Colonic mucosa (tissue), 4 donors: ENCODE measurements around the gene PREX1. TPM values are rescaled to one million over a fixed set of nuclear protein-coding genes. Genes with fewer than 3 reads are reported as not detected.

Experiments
- DNase-seq: peaks from one replicate; pipeline ENCODE4 v3.0.0-alpha.2; 2020
- H3K27ac ChIP-seq: fragments of 200-600 bp; one replicate; pipeline ENCODE4 v1.8.0; 2021
- H3K27me3 ChIP-seq: fragments of 200-600 bp; one replicate; pipeline ENCODE4 v1.8.0; 2021
- H3K36me3 ChIP-seq: fragments of 200-600 bp; one replicate; pipeline ENCODE4 v1.8.0; 2021
- H3K4me1 ChIP-seq: fragments of 200-600 bp; one replicate; pipeline ENCODE4 v1.8.0; 2021; ENCODE audit warnings: mild to moderate bottlenecking
- H3K4me3 ChIP-seq: fragments of 200-600 bp; one replicate; pipeline ENCODE4 v1.8.0; 2021
- H3K9ac ChIP-seq, 2 donors: one replicate each; pipeline ENCODE4 v1.7.0; 2013; ENCODE audit warnings: control low read depth in 2 of 2, low read depth in 2 of 2, low read length in 2 of 2
- H3K9me3 ChIP-seq: fragments of 200-600 bp; one replicate; pipeline ENCODE4 v1.8.0; 2021
- intact Hi-C: fragments of 100-400 bp; cut with DNase I; formaldehyde crosslinking; loops from one replicate; pipeline ENCODE4 v1.14.1; 2022
- total RNA-seq, 2 donors: library from RNA; stranded (reverse); fragmentation: NEBNext Ultra II Directional in 1 of 2; extraction: Animal tissue kit (Norgen Biotek cat#: 25700) in 1 of 2; gene quantifications; one replicate each; pipeline ENCODE4 v1.2.1, GENCODE V29; 2021
- TF ChIP-seq, protein P1 (sequence below): fragments of 200-600 bp; IDR thresholded peaks from one replicate; pipeline ENCODE4 v1.8.0; 2022; ENCODE audit warnings: antibody characterized with exemption, mild to moderate bottlenecking
- donor health status: healthy.
- donor health status: DM: no; HTN: no; CAD: no.
- donor health status: DM: no; HTN: no; CAD: no.

The PREX1 gene
- total RNA-seq, 2 donors from 2014 or later, result 7.2 to 24.6 TPM

- Histone ChIP-seq H3K4me1 (no peaks in the 10 kb centered on the region), H3K4me3 (no peak overlapping the region), H3K27me3 (no peaks in the 10 kb centered on the region), H3K9ac (no peak overlapping the region), H3K9me3 (no peaks in the 10 kb centered on the region), H3K27ac (no peak overlapping the region), H3K36me3 (no peaks in the 10 kb centered on the region)
- DNase-seq, result no peak
- TF ChIP-seq, protein P1, sequence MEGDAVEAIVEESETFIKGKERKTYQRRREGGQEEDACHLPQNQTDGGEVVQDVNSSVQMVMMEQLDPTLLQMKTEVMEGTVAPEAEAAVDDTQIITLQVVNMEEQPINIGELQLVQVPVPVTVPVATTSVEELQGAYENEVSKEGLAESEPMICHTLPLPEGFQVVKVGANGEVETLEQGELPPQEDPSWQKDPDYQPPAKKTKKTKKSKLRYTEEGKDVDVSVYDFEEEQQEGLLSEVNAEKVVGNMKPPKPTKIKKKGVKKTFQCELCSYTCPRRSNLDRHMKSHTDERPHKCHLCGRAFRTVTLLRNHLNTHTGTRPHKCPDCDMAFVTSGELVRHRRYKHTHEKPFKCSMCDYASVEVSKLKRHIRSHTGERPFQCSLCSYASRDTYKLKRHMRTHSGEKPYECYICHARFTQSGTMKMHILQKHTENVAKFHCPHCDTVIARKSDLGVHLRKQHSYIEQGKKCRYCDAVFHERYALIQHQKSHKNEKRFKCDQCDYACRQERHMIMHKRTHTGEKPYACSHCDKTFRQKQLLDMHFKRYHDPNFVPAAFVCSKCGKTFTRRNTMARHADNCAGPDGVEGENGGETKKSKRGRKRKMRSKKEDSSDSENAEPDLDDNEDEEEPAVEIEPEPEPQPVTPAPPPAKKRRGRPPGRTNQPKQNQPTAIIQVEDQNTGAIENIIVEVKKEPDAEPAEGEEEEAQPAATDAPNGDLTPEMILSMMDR, result no peak
- intact Hi-C loops, result no loop called here
These were observed 169.7 kb downstream of the PREX1 start for GRCh38 chr20:48658198-48658476.

GRCh38 chr20:48657426-48658197, 170.2 kb downstream of the PREX1 start:
- intact Hi-C loops, result loop anchor here (1.0 kb wide), 1 partner anchor 248 kb away; no protein-coding TSS in a partner anchor
- H3K9me3 ChIP-seq, result no peaks in the 10 kb centered on the region
- TF ChIP-seq, protein P1, result peak; percentile 88
- no peaks in the 10 kb centered on the region for H3K36me3 ChIP-seq
- H3K4me1 ChIP-seq, result no peaks in the 10 kb centered on the region
- peak; percentile 73 for DNase-seq
- no peak overlapping the region for H3K27ac ChIP-seq
- H3K4me3 ChIP-seq, result no peak overlapping the region
- no peak overlapping the region for H3K9ac ChIP-seq
- H3K27me3 ChIP-seq, result no peaks in the 10 kb centered on the region

DNA sequence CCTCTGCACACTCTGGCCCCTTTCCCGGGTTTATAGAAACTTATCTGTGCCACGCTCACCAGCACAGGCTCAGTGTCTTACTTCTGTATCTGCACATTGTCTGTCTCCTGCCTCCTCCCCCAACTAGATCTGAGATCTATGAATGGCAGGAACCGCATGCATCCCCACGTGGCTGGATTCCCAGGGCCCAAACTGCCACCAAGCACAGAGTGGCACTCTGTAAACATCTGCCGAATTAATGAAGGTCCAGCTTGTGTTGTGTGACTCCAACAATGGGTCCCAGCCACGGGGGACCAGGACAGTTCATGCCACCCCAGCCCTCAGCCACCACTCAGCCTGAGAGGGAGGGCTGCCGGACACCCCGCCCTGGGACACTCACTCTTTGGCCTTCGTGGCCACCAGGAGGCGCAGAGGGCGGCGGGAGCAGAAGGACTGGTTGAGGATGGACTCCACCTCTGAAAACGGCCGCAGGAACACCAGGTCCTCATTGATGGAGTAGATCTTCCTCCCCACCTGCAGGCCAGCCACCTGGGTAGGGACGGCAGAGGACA, 171.1 kb downstream of the PREX1 start:
- Histone ChIP-seq H3K9me3 (no peaks in the 10 kb centered on the region), H3K4me3 (no peak overlapping the region), H3K27me3 (no peaks in the 10 kb centered on the region), H3K9ac (no peak overlapping the region), H3K27ac (no peak overlapping the region), H3K4me1 (no peaks in the 10 kb centered on the region), H3K36me3 (no peaks in the 10 kb centered on the region)
- intact Hi-C loops, result loop anchor here (1.0 kb wide), 1 partner anchor 249 kb away; no protein-coding TSS in a partner anchor
- no peak for DNase-seq
- TF ChIP-seq, protein P1, result no peak

GRCh38 chr20:48656137-48656536, 171.7 kb downstream of the PREX1 start:
- intact Hi-C loops, result no loop called here
- Histone ChIP-seq H3K27ac (no peak overlapping the region), H3K36me3 (no peaks in the 10 kb centered on the region), H3K9ac (no peak overlapping the region), H3K9me3 (no peaks in the 10 kb centered on the region), H3K4me3 (no peak overlapping the region), H3K4me1 (no peaks in the 10 kb centered on the region), H3K27me3 (no peaks in the 10 kb centered on the region)
- TF ChIP-seq, protein P1, result no peak
- no peak for DNase-seq

DNA sequence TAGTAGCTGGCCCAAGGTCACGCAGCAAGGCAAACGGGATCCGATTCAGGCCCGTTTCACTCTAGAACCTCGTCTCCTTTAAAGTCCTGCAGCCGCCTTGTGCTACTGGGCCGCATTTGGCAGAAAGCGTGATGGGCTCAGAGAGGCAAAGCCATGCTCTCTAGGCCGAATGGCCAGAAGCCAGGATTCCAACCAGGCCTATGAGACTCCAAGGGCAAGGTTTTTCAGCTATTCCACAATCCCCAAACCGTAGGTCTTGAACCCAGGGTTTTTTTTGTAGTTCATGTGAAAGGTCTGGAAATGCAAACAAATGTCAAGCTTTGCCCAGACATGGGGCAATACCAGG, 174.1 kb downstream of the PREX1 start:
- Histone ChIP-seq H3K9ac (no peak overlapping the region), H3K9me3 (no peaks in the 10 kb centered on the region), H3K36me3 (no peaks in the 10 kb centered on the region), H3K27ac (no peak overlapping the region), H3K4me1 (no peaks in the 10 kb centered on the region), H3K4me3 (no peak overlapping the region), H3K27me3 (no peaks in the 10 kb centered on the region)
- DNase-seq, result no peak
- TF ChIP-seq, protein P1, result no peak
- intact Hi-C loops, result no loop called here
